Liver (tissue), 9 donors: ENCODE data around the gene AP1S3. TPM values are rescaled to one million over a fixed set of nuclear protein-coding genes. Genes with fewer than 3 reads are reported as not detected.

Experiments used
- DNase-seq: peaks from one replicate; pipeline ENCODE4 v3.0.0-alpha.2; 2017; ENCODE audit warnings: low spot score
- H3K27ac ChIP-seq, 2 donors: one replicate each; pipeline ENCODE4 v1.7.0; 2013; ENCODE audit warnings: inconsistent platforms in 2 of 2, low read length in 2 of 2, control low read depth in 1 of 2, low read depth in 1 of 2, mild to moderate bottlenecking in 1 of 2
- H3K27me3 ChIP-seq, 4 donors: one replicate each; pipeline versions ENCODE4 v1.6.1 to v1.7.0; 2013; ENCODE audit warnings: low read length in 3 of 4, inconsistent platforms in 1 of 4, mild to moderate bottlenecking in 1 of 4, moderate library complexity in 1 of 4; ENCODE audit not compliant: control insufficient read depth in 4 of 4, insufficient read depth in 4 of 4
- H3K36me3 ChIP-seq, 4 donors: one replicate each; pipeline versions ENCODE4 v1.6.1 to v1.7.0; 2013; ENCODE audit warnings: low read length in 3 of 4, mild to moderate bottlenecking in 3 of 4, low read depth in 1 of 4, moderate library complexity in 1 of 4; ENCODE audit not compliant: control insufficient read depth in 4 of 4, insufficient read depth in 3 of 4
- H3K4me1 ChIP-seq, 4 donors: one replicate each; pipeline versions ENCODE4 v1.6.1 to v1.7.0; 2013; ENCODE audit warnings: low read length in 3 of 4, mild to moderate bottlenecking in 3 of 4, moderate library complexity in 1 of 4; ENCODE audit not compliant: control insufficient read depth in 4 of 4, insufficient read depth in 4 of 4
- H3K4me3 ChIP-seq, 3 donors: one replicate each; pipeline versions ENCODE4 v1.6.1 to v1.7.0; 2013; ENCODE audit warnings: low read length in 3 of 3, control low read depth in 1 of 3, low read depth in 1 of 3, mild to moderate bottlenecking in 1 of 3
- H3K9ac ChIP-seq, 2 donors: one replicate each; pipeline ENCODE4 v1.7.0; 2013; ENCODE audit warnings: low read length in 2 of 2, mild to moderate bottlenecking in 2 of 2, moderate library complexity in 2 of 2, control low read depth in 1 of 2, low read depth in 1 of 2
- H3K9me3 ChIP-seq, 4 donors: one replicate each; pipeline versions ENCODE4 v1.6.1 to v1.7.0; 2013; ENCODE audit warnings: low read length in 3 of 4; ENCODE audit not compliant: control insufficient read depth in 4 of 4
- EGR1 ChIP-seq, 2 donors: IDR thresholded peaks; 2 replicates each; pipeline ENCODE4 v1.6.1; 2016 to 2018; ENCODE audit warnings: antibody characterized with exemption in 2 of 2, low read depth in 2 of 2
- FOXA1 ChIP-seq: IDR thresholded peaks from 2 replicates; pipeline ENCODE4 v1.6.1; 2016; ENCODE audit warnings: antibody characterized with exemption
- GABPA ChIP-seq, 2 donors: IDR thresholded peaks in 1 of 2; conservative IDR thresholded peaks in 1 of 2; 2 replicates each; pipeline ENCODE4 v1.6.1; 2016; ENCODE audit warnings: antibody characterized with exemption in 2 of 2, mild to moderate bottlenecking in 1 of 2, moderate library complexity in 1 of 2
- HNF4G ChIP-seq: IDR thresholded peaks from 2 replicates; pipeline ENCODE4 v1.6.1; 2016; ENCODE audit warnings: antibody characterized with exemption
- JUND ChIP-seq, 2 donors: IDR thresholded peaks; 2 replicates each; pipeline ENCODE4 v1.6.1; 2016; ENCODE audit warnings: antibody characterized with exemption in 2 of 2
- NR2F2 ChIP-seq: IDR thresholded peaks from 2 replicates; pipeline ENCODE4 v1.6.1; 2016; ENCODE audit warnings: antibody characterized with exemption
- RAD21 ChIP-seq, 2 donors: IDR thresholded peaks; 2 replicates each; pipeline ENCODE4 v1.6.1; 2016; ENCODE audit warnings: antibody characterized with exemption in 2 of 2, mild to moderate bottlenecking in 2 of 2
- RXRA ChIP-seq, 2 donors: IDR thresholded peaks; 2 replicates each; pipeline ENCODE4 v1.6.1; 2017 to 2018; ENCODE audit warnings: antibody characterized with exemption in 2 of 2, mild to moderate bottlenecking in 1 of 2
- SP1 ChIP-seq: IDR thresholded peaks from 2 replicates; pipeline ENCODE4 v1.6.1; 2018; ENCODE audit warnings: antibody characterized with exemption, mild to moderate bottlenecking
- TAF1 ChIP-seq: conservative IDR thresholded peaks from 2 replicates; pipeline ENCODE4 v1.6.1; 2016; ENCODE audit warnings: antibody characterized with exemption, mild to moderate bottlenecking
- YY1 ChIP-seq: IDR thresholded peaks from 2 replicates; pipeline ENCODE4 v1.6.1; 2016; ENCODE audit warnings: antibody characterized with exemption, mild to moderate bottlenecking
- WGBS: extraction: QIAGEN DNeasy Blood & Tissue Kit; methylation state at CpG from one replicate; pipeline ENCODE4 v1.1.7; 2013; 5-methylcytosine and 5-hydroxymethylcytosine counted together
- polyA plus RNA-seq, 2 donors: library from polyadenylated mRNA; stranded (reverse) in 1 of 2; unstranded in 1 of 2; fragments of 200-250 nt in 1 of 2; fragments of >200 nt in 1 of 2; fragmentation: Nextera tagmentation in 1 of 2; extraction: Ambion mirVana in 1 of 2; gene quantifications; one replicate each; pipeline versions ENCODE4 v1.2.1 to v1.2.3, GENCODE V29; 2013 to 2015
- total RNA-seq, 2 donors: library from RNA; depleted of rRNA; stranded (reverse); fragments of >200 nt; gene quantifications; one replicate each; pipeline ENCODE4 v1.2.3, GENCODE V29; 2014
- TF ChIP-seq, protein P1 (sequence below): IDR thresholded peaks from 2 replicates; pipeline ENCODE4 v1.6.1; 2016; ENCODE audit warnings: antibody characterized with exemption, mild to moderate bottlenecking
- TF ChIP-seq, protein P2 (sequence below): IDR thresholded peaks from 2 replicates; pipeline ENCODE4 v1.6.1; 2016; ENCODE audit warnings: antibody characterized with exemption
- TF ChIP-seq, protein P3 (sequence below): fragments of 150-350 bp; IDR thresholded peaks from 2 replicates; pipeline ENCODE4 v1.5.1; 2017; ENCODE audit warnings: improper control_type of control experiment, low read depth, low read length; ENCODE audit not compliant: missing input control
- donor health status: healthy.
- donor health status: healthy.
- donor health status: healthy.
- donor health status: healthy.
- donor health status: healthy.

Gene AP1S3
- total and polyA plus RNA-seq, 4 donors, result 1.1 to 3.8 (median 2.4) TPM

DNA sequence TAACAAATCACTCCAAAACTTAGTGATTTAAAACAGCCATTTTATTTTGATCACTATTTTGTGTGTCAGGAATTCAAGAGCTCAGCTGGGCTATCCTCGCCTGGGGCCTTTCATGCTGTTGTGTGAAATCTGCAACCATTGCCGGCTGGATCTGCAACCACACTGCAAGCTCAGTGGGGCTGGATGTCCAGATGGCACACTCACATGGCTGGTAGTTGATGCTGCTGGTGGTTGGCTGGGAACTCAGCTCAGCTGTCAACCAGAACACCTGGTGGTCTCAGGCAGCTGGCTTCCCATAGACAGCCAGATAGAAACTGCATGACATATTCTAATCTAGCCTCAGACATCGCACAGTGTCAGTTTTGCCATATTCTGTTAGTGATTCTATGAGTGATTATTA lies 30.6 kb upstream of the AP1S3 start:
- Histone ChIP-seq H3K36me3 (peaks cover 0 to 6% (median 4%) of the 10 kb centered on the region in 4 donors), H3K9ac (no peak overlapping the region), H3K4me1 (no peaks in the 10 kb centered on the region), H3K27ac (no peak overlapping the region), H3K9me3 (no peaks in the 10 kb centered on the region), H3K4me3 (no peak overlapping the region), H3K27me3 (no peaks in the 10 kb centered on the region)
- WGBS, result 97% methylated on average over 3 of the region's 3 CpGs
- TF ChIP-seq GABPA (IDR thresholded peaks at IDR 0.05 in 1 of 2, conservative IDR thresholded peaks at IDR 0.05 in 1 of 2), result no peak
- TF ChIP-seq RXRA (IDR thresholded peaks at IDR 0.05), result no peak
- TF ChIP-seq JUND (IDR thresholded peaks at IDR 0.05), result no peak
- no peak for DNase-seq

DNA sequence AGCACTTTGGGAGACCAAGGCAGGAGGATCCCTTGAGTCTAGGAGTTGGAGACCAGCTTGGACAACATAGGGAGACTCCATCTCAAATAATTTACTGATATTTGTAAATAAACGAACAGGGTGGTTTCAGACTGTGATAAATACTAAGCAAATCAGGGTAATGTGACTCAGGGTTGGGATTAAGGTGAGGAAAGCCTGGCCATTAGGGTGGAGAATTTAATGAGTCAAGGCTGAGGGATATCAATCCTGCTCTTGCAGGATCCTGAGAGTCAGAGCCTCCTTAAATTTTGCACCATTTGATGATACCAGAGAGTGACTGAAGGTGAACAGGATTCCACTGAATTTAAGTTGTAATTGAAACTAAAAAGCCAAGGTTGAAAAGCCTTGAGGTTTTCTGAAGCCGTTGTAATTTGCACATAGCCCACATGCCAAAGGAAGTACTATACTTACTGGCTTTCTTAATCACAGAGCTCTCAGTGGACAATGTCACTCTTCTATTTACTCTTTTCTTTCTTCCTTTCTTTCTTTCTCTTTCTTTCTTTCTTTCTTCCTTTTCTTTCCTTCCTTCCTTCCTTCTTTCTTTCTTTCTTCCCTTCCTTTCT lies 28.6 kb upstream of the AP1S3 start:
- Histone ChIP-seq H3K27me3 (no peaks in the 10 kb centered on the region), H3K4me1 (no peaks in the 10 kb centered on the region), H3K36me3 (peaks cover 0 to 4% (median 2%) of the 10 kb centered on the region in 4 donors), H3K9me3 (no peaks in the 10 kb centered on the region), H3K27ac (no peak overlapping the region), H3K9ac (no peak overlapping the region), H3K4me3 (no peak overlapping the region)
- 82% methylated on average over 2 of the region's 2 CpGs for WGBS
- TF ChIP-seq, protein P1, sequence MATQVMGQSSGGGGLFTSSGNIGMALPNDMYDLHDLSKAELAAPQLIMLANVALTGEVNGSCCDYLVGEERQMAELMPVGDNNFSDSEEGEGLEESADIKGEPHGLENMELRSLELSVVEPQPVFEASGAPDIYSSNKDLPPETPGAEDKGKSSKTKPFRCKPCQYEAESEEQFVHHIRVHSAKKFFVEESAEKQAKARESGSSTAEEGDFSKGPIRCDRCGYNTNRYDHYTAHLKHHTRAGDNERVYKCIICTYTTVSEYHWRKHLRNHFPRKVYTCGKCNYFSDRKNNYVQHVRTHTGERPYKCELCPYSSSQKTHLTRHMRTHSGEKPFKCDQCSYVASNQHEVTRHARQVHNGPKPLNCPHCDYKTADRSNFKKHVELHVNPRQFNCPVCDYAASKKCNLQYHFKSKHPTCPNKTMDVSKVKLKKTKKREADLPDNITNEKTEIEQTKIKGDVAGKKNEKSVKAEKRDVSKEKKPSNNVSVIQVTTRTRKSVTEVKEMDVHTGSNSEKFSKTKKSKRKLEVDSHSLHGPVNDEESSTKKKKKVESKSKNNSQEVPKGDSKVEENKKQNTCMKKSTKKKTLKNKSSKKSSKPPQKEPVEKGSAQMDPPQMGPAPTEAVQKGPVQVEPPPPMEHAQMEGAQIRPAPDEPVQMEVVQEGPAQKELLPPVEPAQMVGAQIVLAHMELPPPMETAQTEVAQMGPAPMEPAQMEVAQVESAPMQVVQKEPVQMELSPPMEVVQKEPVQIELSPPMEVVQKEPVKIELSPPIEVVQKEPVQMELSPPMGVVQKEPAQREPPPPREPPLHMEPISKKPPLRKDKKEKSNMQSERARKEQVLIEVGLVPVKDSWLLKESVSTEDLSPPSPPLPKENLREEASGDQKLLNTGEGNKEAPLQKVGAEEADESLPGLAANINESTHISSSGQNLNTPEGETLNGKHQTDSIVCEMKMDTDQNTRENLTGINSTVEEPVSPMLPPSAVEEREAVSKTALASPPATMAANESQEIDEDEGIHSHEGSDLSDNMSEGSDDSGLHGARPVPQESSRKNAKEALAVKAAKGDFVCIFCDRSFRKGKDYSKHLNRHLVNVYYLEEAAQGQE, result no peak
- no peak for TF ChIP-seq EGR1 (IDR thresholded peaks at IDR 0.05; ENCODE audit: low read depth in 2 of 2)
- no peak for DNase-seq

DNA sequence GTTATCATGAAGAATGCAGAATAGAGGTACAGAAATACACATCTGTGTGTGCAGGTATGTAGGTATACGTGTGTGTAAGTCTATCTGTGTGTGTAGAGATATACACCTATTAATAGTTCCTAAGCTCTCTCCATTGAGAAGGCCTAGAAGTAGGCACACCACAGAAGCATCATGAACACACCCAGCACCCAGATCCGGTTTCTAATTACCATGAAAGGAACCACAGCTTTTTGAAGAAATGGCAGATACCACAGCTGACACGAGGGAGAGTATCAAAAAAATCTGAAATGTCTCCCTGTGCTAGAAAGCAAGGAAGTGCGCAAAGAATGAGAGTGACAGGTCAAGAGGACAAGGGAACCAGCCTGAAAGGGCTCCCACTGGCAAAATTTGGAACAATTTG lies 27.7 kb upstream of the AP1S3 start:
- H3K4me3 ChIP-seq, result no peak overlapping the region
- H3K27ac ChIP-seq, result no peak overlapping the region

More for the DNA sequence above, 27.7 kb upstream of the AP1S3 start:
- Histone ChIP-seq H3K27me3 (no peaks in the 10 kb centered on the region), H3K4me1 (no peaks in the 10 kb centered on the region), H3K36me3 (no peaks in the 10 kb centered on the region), H3K9ac (no peak overlapping the region), H3K9me3 (no peaks in the 10 kb centered on the region)
- no peak for DNase-seq
- no peak for TF ChIP-seq RAD21 (IDR thresholded peaks at IDR 0.05)
- no peak for TF ChIP-seq SP1
- TF ChIP-seq RXRA (IDR thresholded peaks at IDR 0.05), result no peak
- no peak for TF ChIP-seq HNF4G
- TF ChIP-seq, protein P1, result no peak
- TF ChIP-seq, protein P2, sequence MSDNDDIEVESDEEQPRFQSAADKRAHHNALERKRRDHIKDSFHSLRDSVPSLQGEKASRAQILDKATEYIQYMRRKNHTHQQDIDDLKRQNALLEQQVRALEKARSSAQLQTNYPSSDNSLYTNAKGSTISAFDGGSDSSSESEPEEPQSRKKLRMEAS, result no peak
- no peak for TF ChIP-seq JUND (IDR thresholded peaks at IDR 0.05)
- TF ChIP-seq GABPA (IDR thresholded peaks at IDR 0.05 in 1 of 2, conservative IDR thresholded peaks at IDR 0.05 in 1 of 2), result no peak
- TF ChIP-seq YY1, result no peak
- no peak for TF ChIP-seq TAF1
- no peak for TF ChIP-seq EGR1 (IDR thresholded peaks at IDR 0.05; ENCODE audit: low read depth in 2 of 2)
- no peak for TF ChIP-seq FOXA1
- TF ChIP-seq, protein P3, sequence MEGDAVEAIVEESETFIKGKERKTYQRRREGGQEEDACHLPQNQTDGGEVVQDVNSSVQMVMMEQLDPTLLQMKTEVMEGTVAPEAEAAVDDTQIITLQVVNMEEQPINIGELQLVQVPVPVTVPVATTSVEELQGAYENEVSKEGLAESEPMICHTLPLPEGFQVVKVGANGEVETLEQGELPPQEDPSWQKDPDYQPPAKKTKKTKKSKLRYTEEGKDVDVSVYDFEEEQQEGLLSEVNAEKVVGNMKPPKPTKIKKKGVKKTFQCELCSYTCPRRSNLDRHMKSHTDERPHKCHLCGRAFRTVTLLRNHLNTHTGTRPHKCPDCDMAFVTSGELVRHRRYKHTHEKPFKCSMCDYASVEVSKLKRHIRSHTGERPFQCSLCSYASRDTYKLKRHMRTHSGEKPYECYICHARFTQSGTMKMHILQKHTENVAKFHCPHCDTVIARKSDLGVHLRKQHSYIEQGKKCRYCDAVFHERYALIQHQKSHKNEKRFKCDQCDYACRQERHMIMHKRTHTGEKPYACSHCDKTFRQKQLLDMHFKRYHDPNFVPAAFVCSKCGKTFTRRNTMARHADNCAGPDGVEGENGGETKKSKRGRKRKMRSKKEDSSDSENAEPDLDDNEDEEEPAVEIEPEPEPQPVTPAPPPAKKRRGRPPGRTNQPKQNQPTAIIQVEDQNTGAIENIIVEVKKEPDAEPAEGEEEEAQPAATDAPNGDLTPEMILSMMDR, result no peak
- TF ChIP-seq NR2F2, result no peak
- 91% methylated on average over 4 of the region's 4 CpGs for WGBS
